DLD1 (cell line): ENCODE measurements around the gene MGME1.

Experiments
- in situ Hi-C: cut with HindIII; loops from 2 replicates; pipeline ENCODE4 v1.10.0; 2017; ENCODE audit warnings: low sequenced_read_pairs

Gene MGME1

DNA sequence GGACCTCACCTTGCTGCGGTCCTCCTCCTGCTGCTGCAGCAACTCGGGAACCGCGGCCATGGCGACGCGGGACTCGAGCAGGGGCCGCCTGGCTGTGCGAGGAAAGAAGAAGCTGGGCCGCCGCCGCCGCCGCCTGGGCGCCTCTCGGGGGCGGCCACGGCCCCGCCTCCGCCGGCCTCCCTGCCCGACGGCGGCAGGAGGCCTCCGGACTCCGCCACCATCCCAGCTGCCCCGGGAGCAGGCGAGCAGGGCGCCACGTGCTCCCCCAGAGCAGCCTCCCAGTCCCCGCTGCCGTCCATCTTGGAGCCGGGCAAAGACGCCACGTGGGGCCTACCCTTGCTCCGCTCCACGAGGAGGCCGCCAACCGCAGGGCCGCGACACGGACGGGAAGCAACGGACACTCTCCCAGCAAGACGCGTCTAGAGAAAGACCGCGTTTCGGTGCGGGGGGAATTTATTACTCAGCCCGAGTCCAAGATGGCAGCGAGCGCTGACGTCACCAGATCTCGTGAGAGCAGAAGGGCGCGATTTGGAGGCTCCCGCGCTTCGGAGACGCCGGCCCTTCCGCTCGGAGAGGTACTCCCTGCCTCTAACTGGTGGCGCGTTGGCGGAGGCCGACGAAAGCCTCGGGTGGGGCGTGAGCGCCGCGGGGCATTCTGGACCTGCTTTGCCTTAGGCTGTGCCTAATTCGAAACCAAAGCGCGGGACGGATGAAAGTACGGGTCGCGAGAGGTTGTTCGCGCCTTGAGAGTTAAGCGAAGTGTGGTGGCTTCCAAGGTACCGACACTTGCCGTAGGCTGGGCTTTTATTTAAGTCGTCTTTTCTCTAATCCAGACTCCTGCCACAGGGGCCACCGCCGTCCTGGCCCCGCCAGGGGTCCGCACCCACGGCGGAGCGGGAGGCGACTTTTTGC lies at the start of gene MGME1, which contains the start of gene SNX5:
TSS of gene MGME1 (plus strand) at position 653 of the 912 bp plus-strand sequence. CDS start 842 bp downstream, outside the sequence.
TSS of gene SNX5 (minus strand) at position 429 of the 912 bp plus-strand sequence. CDS start at position 60, 369 bp downstream.
- in situ Hi-C loops = no loop called here

GRCh38 chr20:17919149-17919548 lies 49.7 kb upstream of the MGME1 start:
- in situ Hi-C loops = no loop called here

DNA sequence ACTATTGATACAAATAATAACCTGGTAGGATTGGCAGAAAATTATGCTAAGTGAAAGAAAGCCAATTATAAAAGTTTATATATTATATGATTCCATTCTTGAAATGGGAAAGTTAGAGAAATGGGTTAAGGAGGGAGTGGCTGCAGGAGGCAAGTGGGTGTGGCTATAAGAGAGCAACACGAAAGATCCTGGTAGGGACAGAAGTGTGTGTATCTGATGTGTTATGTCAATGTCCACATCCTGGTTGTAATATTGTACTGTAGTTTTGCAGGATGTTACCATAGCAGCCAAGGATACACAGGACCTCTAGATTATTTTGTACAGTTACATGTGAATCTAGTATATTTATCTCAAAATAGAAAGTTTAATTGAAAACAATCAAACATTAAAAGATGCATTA lies 47.0 kb upstream of the MGME1 start:
- in situ Hi-C loops = no loop called here

GRCh38 chr20:17925141-17925939 lies 43.5 kb upstream of the MGME1 start:
- in situ Hi-C loops = no loop called here

- in situ Hi-C loops = no loop called here
Measured at GRCh38 chr20:17925940-17926300, 42.9 kb upstream of the MGME1 start.

GRCh38 chr20:17928211-17928611 lies 40.6 kb upstream of the MGME1 start:
- in situ Hi-C loops = no loop called here

DNA sequence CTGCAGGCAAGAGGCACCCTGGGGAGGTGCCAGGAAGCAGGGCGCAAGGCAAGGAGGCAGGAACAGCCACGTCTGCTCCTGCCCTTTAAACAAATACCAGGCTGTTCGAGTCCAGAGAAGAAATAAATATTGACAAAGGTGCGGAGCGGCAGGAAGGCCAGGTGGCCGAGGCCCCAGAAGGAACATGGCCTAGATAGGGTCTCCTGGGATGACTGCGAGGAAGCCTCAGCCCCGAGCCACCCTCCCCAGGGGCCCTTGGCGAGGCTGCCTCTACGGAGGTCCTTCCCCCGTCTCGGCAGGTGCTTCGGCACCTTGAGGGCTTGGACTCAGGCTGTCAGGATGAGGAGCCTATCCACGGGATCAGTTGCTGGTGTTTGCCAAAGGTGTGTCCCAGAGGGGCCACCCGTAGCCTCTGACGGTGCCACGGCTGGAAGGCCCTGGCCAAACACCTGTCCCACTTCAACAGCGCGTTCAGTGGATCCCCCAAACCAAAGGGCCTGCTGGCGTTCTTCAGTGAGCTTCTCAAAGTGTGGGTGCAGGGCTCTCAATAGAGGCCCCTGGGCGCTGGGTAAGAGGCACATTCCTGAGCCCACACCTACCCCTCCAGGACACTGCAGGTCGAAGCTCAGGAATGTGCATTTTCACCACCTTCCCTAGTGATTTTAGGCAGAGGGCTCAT lies 40.0 kb upstream of the MGME1 start:
- in situ Hi-C loops = no loop called here

- in situ Hi-C loops = no loop called here
Measured at GRCh38 chr20:17931513-17931912, 37.3 kb upstream of the MGME1 start.

- in situ Hi-C loops = no loop called here
Measured at GRCh38 chr20:17932396-17932795, 36.4 kb upstream of the MGME1 start.

DNA sequence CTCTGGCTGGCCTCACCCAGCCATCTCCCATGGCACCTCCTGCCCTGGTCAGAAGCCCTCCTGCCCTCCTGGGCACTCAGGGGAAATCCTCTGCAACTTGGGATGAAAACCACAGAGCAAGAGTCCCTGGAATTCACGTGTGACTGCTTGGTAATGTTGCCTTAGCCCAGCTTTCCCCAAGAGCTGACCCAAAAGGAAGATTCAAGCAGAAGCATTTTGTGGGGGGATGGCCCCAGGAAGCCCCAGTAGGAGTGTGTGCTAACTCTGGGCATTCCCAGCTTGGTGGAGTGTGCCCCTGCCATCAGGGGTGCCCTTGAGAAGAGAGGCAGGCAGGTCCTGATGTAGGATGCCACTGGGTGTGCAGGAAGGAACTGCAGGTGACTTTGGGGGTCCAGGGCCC lies 35.7 kb upstream of the MGME1 start:
- in situ Hi-C loops = no loop called here

DNA sequence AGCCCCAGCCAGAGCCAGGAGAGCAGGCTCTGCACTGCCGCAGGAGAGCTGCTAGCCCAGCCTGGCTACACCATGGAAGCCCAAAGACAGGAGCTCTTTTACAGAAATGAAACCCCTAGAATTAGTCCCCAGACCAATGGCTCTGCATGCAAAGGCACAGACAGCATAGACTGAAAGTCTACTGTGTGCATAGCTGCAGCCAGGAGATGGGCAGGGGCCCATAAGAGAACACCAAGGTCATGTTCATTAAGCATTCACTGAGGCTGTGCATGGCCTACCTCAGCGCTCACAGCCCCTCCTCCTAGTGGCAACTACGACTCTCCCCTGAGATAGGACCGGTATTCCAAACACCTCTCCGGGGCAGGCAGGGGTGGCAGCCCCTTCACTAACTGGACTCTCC lies 35.1 kb upstream of the MGME1 start:
- in situ Hi-C loops = no loop called here

DNA sequence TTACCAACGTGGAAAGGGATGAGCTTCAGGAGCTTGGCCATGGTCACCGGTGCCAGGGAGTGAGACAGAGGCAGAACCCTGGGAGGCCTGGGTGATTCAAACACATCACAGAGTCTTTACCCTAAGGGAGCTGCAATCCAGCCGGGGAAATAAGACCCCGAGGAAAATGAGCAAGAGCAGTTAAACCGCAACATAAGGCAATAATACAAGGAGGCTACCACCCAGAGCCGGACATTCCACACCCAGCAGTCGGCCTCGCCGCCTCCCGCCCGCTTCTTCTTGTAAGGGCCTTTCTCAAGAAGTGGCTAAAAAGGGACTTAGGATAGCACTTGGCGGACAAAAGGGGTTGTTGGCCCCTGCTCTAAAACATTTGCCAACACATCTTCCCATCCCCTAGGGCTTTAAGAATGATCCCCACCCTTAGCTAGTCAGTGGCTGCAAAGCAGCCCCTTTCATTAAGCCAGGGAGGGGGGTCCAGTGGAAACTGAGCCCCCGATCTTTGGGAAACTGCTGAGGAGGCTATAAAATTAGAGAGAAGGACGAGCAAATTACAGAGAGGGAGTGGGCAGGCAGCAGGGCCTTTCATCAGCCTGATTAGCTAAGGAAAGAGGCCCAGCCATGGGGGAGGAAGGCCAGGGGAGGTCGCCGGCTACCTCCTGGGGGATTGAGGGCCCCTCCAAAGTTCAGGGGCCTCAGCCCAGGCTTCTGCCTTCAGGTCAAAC lies 34.5 kb upstream of the MGME1 start:
- in situ Hi-C loops = no loop called here

- in situ Hi-C loops = no loop called here
Measured at GRCh38 chr20:17935186-17935585, 33.6 kb upstream of the MGME1 start.

- in situ Hi-C loops = no loop called here
Measured at GRCh38 chr20:17935761-17936160, 33.1 kb upstream of the MGME1 start.

GRCh38 chr20:17936286-17936760 lies 32.5 kb upstream of the MGME1 start:
- in situ Hi-C loops = no loop called here

DNA sequence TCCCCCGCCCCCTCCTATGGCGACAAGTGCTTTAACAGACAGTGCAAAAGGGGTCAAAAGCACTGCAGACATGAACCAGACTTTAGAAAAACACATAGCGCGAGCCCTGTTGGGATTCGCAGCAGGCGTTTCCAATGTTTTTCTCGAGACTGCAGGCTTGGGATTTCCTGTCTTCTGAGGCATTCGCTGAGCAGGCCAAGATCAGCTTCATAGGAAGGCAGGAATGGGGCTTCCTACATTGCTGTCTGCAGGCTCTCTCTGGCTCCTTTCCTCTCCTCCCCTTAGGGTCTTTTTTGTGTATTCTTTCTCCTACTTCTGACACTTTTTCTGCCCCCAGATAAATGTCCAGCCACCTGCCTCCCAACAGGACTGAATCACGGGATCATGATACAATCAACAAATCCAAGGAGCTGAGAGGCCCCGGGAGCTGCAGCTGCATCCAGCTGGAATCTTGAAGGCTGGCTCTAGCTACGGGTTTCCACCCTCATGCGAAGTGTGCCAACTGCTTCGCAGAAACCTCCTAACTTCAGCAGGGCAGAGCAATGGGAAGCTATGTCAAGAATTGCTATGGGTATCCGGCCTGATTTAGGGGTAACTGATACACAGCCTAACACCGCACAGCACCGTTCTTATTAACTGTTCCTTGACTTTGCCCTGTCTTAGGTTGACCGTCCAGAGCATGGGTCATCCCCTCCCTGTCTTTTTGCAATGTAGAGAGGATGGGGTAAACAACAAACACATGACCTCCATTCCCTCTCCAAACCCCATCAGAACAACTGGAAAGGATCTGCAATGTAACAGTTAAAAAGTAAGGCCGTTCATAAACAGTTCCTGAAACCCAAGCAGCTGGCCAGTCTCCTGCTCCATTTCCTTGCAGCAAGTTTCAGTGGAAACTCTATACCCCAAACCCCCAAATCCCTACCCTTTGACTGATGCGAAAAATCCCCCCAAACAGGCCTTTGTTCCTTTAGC lies 31.8 kb upstream of the MGME1 start:
- in situ Hi-C loops = no loop called here

GRCh38 chr20:17938871-17939619 lies 29.8 kb upstream of the MGME1 start:
- in situ Hi-C loops = no loop called here

DNA sequence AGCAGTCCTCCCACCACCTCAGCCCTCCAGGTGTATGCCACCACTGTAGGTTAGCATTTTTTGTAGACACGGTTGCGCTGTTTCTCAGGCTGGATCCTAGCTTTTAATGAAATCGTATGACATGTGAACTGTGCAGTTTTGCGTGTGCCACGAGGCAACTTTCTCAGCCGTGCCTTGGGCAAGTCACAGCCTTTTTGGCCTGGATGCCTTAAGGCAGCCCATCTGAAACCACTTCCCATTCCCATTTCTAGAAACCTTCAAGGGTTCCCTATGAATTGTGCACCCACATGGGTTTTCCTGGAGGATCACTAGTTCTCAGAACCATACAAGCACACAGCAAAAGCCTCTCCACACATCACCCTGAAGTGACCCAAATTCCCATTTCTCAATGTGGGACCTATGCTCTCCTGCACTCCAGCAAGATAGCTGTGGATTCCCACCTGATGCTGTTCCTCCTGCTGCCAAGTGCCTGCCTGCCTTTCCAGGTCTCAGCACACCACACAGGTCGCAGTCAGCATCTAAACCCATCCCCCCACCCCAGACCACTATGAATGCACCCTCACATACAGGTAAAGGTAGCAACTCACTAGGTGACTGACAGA lies 29.1 kb upstream of the MGME1 start:
- in situ Hi-C loops = no loop called here
